VCaP (cell line): ENCODE data around the gene LCAT.

Source experiments
- H3K27ac ChIP-seq: fragments of 450-650 bp; 2 replicates; pipeline ENCODE4 v1.5.1; 2017
- CTCF ChIP-seq: fragments of 450-650 bp; conservative IDR thresholded peaks from 2 replicates; pipeline ENCODE4 v1.5.1; 2017; ENCODE audit warnings: mild to moderate bottlenecking, moderate library complexity

Gene LCAT

DNA sequence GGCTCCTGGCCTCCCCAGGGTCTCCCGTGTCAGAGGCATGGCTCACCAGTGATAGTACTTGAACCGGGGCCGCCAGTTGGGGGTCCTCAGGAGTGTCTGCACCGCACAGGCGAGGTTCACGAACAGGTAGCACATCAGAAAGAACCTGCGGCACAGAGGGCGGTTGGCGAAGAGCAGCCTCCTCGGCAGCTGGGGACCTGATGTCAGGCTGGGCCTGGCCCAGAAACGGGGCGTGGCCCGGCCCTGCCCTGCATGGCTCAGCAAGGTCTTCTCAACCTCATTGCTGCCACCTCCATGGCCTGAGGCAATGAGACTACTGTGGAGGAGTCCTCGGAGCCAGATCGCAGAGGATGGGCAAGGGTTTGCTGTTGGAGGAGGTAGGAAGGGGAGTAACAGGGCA lies 4.1 kb upstream of the LCAT start:
- TF ChIP-seq CTCF: no peak

DNA sequence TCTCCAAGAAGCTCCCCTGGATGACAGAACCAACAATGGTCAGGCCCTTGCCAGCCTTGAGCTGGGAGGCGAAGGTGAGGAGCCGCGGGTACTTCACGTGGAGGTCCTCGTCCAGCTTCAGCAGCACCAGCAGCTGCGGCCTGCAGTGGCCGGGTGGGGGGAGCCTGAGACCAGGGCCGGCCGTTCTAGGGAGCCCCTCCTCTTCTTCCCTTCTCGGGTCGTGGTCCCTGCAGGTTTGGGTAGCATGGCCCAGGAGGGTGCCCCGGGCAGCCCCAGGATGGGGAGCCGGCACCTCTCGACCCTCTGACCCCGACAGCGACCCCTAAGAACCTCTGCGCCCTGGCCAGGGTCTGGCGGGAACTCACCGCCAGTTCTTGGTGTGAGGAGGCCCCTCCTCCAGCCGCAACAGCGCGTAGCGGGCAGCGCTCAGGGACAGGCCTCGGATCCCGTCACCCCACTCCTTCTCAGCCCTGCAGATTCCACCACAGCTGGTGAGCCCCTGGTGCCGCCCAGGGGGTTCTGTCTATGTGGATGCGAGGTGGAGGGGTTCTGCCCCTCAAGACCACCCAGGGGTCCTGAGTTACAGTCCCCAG lies 3.1 kb upstream of the LCAT start:
- H3K27ac ChIP-seq: no peak overlapping the region
- no peak for TF ChIP-seq CTCF

More for the DNA sequence above, 4.1 kb upstream of the LCAT start:
- H3K27ac ChIP-seq: no peak overlapping the region

DNA sequence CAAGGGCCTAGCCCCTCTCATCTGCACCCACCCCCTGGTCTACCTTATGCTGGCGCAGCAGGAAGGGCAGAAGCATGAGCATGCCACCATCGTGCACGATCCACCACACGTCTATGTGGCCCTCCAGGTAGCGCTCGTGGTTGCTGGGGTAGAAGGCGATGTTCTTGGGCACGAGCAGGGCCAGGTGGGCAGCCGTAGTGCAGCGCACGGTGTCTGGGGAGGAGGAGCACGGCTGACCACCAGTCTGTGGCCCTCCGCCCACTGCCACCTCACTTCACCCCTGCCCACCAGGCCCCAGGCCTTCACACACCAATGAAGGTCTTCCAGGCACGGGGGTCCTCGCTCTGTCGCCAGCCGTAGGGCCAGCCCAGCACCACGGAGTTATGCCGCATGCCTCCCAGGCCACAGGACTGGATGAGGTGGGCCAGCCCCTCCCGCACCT lies 2.2 kb upstream of the LCAT start:
- no peak for TF ChIP-seq CTCF
- no peak overlapping the region for H3K27ac ChIP-seq

DNA sequence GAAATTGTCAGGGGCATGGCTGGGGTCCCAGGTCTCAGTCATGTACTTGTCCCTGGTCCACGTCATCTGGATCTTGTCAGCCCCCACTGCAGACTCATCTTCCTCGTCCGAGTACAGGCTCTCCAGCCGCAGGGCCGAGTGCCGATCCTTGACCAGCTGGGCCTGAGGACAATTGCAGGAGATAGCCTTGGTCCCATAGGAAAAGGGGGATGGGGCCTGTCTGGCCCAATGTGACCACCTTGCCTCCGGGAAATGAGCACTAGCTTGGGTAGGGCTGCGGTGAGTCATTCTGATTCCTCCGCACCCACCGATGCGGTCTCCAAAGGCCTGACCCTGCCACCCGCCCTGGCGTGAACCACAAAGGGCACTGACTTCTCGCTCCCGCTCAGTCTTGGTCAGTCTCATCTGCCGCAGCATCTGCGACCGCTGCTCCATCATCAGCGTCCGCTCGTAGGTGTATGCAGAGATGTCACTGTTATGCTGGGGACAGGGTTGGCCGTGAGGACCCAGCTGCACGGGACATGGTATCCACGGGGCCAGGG lies 1.5 kb upstream of the LCAT start:
- H3K27ac ChIP-seq: no peak overlapping the region
- no peak for TF ChIP-seq CTCF

- no peak for TF ChIP-seq CTCF
- H3K27ac ChIP-seq: no peak overlapping the region
Observed at GRCh38 chr16:67944690-67945391, 921 bp upstream of the LCAT start.

- H3K27ac ChIP-seq: no peak overlapping the region
- TF ChIP-seq CTCF: no peak
Observed at GRCh38 chr16:67943256-67943618, 683 bp downstream of the LCAT start.

- H3K27ac ChIP-seq: no peak overlapping the region
- no peak for TF ChIP-seq CTCF
Observed at GRCh38 chr16:67942510-67943255, 1.2 kb downstream of the LCAT start.
